Activated T-cell treated with anti-CD3 and anti-CD28 coated beads, Interleukin-2, amount 50 U/mL, for 48 hours (primary cell): ENCODE measurements around the gene RNH1.

Source experiments
- DNase-seq, 2 experiments: peaks; one replicate each; pipeline ENCODE4 v3.0.0-alpha.2; 2020

Gene RNH1

DNA sequence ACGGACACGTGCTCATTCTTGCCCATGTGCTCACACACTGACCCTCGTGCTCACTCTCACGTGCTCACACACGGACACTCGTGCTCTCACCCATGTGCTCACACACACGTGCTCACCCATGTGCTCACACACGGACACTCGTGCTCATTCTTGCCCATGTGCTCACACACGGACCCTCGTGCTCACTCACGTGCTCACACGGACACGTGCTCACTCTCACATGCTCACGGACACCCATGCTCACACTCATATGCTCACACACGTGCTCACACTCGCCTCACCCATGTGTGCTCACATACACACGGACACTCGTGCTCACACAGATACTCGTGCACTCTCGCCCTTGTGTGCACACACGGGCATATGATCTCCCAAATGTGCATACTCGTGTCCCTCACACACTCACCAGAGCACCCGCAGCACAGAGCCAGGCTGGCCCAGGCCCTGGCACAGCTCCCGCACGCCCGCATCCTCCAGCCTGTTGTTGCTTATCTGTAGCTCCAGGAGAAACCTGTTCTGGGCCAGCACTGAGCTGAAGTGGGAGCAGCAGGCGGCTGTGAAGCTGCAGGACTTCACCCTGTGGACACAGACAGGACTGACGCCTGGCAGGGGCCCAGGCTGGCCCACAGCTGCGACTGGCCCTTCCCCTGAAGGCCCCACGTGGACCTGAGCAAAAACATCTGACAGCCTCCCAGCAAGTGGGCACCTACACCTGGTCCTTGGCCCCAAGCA, 9.3 kb downstream of the RNH1 start:
- no peak for DNase-seq

DNA sequence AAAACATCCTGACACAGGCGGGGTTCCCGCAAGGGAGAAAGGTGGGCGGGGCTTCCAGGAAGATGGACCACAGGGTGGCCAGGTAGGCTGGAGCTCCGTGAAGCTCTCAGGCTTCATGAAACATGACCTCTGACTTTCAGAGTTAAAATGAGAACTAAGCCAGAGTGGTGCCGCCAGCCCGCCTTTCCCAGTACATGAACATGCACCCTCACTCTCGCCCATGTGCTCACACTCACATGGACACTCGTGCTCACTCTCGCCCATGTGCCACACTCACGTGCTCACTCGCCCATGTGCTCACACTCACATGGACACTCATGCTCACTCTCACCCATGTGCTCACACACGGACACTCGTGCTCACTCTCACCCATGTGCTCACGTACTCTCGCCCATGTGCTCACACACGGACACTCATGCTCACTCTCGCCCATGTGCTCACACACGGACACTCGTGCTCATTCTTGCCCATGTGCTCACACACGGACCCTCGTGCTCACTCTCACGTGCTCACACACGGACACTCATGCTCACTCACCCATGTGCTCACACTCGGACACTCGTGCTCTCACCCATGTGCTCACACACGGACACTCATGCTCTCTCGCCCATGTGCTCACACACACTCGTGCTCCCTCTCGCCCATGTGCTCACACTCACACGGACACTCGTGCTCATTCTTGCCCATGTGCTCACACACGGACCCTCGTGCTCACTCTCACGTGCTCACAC, 10.0 kb downstream of the RNH1 start:
- DNase-seq = no peak

DNA sequence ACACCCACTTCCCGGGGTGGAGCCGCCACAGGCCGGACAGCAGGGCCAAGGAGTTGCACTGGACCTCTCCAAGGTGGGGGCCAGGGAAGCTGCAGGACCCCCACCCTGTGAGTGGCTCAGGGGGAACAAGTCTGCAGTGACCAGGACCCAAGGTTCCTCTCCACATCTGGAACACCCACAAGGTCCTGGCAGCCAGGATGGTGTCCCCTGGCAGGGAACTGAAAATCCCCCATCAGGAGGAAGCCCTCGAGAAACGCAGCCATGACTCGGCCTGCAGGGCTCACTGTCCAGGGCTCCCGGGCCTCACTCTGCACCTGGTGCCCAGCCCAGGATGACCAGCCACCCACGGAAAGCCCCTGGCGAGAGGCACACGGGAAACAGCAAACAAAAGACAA, 11.5 kb downstream of the RNH1 start:
- DNase-seq = no peak

DNA sequence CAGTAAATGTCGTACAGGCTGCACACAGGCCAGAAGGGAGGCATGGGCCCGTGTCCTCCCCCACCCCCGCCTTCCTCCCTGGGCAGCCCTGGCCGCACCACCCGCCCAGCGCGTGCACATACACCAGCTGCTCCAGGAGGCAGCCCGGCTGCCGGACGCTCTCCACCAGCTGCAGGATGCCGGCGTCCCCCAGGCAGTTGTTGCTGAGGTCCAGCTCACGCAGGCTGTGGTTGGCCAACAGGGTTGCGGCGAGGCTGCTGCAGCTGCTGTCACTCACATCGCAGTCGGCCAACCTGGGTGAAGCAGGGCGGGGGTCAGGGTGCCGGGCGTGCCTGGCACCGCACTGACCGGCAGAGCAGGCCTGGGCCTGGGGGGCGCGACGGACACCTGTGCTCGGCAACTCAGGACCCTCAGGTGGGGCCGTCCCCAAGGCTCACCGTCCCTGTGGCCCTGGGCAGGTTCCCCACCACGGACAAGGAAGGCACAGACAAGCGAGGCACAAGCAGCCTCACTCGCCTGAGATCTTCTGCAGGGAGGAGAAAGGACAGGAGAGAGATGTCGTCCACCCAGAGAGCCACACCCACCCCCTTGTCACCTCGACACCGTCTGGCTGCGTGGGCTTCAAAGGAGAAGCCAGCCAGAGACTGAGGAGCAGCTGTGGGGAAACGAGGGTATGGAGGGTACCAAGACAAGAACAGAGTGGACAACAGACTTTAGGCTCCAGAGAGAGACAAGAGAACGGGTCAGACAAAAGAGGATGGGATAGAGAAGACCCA, 12.1 kb downstream of the RNH1 start:
- no peak for DNase-seq

DNA sequence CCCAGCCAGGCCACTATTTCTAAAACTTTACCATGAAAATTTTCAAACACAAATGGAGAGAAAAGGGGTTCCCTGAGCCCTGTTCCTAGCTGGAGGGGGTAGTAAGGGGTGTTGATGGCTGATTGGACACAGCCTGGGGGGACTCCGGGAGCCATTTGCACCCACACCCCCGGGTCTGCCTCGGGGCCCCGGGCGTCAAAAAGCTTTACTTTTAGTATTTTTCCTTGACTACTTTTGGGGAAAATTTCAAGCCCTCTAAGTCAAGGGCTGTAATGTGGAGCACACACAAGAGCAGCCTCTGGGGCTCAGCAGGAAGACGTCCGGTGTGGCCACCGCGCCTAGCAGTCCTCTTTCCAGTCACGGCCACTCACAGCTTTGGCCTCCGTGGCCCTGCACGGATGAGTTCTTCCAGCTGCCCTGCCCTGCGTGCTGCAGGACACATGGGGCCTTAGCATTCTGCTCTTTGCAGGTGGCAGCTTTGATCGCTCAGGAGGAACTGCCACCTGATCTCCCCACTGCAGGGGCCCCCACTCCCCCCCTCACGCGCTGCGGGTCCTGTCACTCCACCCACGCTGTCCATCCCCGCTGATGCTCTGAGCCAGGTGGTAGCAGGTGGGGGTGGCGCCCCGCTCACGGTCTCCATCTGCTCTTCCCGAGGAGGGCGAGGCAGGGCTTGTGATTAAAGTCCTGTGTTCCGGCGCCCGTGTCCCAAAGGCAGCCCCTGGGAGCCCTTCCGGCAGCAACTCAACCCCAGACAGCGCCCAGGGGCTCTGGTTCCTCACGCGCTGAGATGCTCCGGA, 14.4 kb downstream of the RNH1 start:
- DNase-seq = no peak

DNA sequence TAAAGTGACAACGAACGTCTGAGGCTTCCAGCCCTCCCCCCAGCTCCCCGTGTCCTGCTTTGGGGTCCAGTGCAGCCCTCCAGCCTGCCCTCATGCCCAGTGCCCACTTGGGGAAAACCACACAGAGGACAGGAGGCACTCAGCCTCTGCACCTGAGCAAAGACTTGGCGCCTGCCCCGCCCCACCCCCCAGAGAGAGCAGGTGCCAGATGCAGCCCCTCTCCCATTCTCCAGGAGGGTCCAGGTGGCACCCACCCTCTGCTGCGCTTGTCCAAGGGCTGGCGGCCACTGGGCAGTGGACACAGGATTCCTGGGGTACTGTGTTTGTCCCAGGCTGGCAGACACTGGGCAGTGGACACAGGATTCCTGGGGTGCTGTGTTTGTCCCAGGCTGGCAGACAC, 15.7 kb downstream of the RNH1 start:
- no peak for DNase-seq

DNA sequence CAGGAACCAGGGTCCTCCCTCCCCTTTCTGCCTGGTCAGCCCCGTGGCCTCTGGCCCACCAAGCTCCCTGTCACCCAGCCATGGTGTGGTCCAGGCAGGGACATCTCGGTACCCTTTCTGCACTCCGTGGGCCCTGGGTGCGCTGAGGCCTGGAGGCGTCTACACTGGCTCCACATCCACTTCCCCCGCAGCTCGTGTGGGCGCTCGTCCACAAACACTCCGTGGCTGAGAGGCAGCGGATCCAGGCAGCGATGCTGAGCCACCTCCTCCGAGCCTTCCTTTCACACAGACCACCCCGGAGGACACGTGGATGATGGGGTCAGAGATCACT, 16.1 kb downstream of the RNH1 start:
- no peak for DNase-seq

DNA sequence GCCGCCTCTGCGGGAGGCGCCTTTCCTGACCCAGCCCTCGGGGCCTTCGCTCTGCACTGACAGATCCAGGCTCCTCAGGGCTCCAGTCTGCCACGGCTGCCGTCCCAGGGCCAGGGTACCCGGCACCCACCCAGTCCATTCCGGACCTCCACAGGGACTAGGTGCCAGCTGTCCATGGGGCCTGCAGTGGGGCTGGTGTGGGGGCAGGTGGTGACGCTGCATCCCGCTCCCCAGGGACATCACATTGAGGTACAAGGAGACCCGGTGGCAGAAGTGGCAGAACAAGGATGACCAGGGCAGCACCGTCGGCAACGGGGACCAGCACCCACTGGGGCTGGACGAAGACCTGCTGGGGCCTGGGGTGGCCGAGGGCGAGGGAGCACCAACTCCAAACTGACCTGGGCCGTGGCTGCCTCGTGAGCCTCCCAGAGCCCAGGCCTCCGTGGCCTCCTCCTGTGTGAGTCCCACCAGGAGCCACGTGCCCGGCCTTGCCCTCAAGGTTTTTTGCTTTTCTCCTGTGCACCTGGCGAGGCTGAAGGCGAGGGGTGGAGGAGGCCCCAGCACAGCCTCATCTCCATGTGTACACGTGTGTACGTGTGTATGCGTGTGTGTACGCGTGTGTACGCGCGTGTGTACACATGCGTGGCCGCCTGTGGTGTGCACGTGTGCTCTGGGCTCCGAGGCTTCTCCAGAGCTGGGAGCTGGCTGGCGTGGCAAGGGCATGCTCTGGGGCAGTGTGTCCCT, 16.7 kb downstream of the RNH1 start:
- DNase-seq = no peak

DNA sequence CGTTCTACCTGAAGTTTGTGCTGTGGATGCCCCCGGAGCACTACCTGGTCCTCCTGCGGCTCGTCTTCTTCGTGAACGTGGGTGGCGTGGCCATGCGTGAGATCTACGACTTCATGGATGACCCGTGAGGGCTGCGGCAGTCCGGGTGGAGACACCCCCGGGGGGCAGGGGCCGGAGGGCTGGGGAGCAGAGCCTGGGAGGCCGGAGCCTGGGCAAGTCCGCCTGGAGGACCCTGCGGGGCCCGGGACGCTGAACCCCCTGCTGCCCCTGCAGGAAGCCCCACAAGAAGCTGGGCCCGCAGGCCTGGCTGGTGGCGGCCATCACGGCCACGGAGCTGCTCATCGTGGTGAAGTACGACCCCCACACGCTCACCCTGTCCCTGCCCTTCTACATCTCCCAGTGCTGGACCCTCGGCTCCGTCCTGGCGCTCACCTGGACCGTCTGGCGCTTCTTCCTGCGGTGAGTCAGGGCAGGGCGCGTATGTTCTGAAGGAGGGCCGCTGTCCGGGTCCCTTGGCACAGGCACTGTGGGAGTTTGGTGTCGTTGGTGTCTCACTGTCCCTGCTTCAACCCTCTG, 17.3 kb downstream of the RNH1 start:
- DNase-seq = no peak

DNA sequence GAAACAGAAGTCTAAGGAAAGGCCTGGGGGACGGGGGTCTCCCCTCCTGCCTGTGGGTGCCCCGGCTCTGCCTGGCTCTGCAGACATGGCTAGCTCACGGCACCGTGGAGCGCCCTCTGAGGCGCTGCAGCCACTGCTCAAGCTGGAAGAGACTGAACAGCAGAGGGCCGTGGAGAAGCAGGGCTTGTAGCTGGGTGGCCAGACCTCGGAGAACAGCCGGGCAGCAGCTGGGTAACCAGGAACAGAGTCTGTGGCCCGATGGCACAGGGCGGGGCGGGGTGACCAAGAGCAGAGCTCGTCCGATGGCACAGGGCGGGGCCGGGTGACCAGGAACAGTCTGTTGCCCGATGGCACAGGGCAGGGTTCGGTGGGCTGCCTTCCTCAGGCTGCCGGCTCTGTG, 18.1 kb downstream of the RNH1 start:
- no peak for DNase-seq

DNA sequence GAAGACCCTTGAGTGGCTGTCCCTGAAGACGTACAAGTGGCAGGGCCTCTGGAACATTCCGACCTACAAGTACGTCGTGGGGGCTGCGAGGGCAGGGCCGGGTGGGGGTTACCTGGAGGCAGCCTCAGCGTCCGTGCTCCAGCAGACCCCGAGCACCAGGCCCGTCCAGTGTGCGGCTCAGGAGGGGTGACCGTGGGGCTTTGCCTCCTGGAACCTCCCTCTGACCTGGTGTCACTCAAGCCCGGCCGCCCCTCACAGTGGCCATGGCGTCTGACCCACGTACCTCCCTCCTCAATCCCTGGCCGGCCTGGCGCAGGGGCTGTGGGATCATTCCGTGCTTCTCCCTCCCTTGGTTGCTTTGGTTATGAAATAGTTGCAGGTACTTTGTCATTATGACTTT, 18.5 kb downstream of the RNH1 start:
- no peak for DNase-seq

DNA sequence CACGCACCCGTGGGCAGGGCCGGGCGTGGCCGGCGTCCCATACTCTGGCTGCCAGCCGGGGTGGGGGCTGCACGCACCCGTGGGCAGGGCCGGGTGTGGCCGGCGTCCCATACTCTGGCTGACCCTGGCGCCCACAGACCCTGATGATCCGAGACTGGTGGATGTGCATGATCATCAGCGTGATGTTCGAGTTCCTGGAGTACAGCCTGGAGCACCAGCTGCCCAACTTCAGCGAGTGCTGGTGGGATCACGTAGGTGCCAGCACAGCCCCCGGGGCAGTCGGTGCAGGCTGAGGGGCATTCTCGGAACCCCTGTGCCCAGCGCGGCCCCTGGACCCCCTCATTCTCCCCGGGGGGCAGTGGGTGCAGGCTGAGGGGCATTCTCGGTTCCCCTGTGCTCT, 19.0 kb downstream of the RNH1 start:
- DNase-seq = no peak

DNA sequence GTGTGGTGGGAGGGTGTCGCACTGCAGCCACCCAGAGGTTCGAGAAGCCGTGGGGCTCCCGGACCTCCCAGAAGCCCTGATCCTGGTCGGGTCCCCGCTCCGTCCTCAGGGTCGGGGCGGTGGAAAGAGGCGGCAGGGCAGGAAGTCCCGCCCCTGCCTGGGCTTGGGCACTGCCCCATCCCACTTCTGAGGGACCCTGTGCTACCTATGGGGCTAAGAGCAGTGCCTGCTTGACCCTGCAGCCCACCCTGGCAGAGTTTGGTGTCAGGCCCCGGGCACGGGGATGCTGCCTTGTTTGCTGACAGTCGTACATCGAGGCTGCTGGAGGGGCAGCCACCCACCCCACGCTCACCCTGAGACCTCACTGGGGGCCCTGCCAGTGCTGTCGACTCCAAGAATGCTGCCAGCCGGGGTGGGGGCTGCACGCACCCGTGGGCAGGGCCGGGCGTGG, 19.4 kb downstream of the RNH1 start:
- DNase-seq = no peak

DNA sequence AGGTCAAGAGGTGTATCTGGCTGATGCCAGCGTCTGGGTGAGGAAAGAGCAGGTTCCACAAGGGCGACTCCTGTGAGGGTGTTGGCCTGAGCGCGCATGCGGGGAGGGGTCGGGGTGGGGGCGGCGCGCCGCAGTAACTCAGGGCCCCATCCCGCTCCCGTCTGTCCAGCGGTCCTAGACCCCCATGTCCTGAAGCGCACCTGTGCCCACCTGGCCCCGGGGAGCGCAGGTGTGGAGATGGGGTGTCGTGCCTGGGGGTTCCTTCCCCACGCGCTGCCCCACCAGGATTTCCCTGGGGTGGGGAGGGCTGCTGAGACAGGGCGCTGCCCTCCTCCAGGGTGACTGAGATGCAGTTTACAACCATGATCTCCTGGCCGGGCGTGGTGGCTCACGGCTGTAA, 20.9 kb downstream of the RNH1 start:
- no peak for DNase-seq

DNA sequence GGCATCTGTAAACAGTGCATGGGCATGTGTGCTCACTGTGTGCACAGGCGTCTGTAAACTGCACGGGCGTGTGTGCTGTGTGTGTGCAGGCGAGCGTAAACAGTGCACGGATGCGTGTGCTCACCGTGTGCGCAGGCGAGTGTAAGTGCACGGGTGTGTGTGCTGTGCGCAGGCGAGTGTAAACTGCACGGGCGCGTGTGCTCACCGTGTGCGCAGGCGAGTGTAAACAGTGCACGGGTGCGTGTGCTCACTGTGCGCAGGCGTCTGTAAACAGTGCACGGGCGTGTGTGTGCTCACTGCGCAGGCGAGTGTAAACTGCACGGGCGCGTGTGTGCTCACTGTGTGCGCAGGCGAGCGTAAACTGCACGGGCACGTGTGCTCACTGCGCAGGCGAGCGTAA, 22.4 kb downstream of the RNH1 start:
- no peak for DNase-seq

DNA sequence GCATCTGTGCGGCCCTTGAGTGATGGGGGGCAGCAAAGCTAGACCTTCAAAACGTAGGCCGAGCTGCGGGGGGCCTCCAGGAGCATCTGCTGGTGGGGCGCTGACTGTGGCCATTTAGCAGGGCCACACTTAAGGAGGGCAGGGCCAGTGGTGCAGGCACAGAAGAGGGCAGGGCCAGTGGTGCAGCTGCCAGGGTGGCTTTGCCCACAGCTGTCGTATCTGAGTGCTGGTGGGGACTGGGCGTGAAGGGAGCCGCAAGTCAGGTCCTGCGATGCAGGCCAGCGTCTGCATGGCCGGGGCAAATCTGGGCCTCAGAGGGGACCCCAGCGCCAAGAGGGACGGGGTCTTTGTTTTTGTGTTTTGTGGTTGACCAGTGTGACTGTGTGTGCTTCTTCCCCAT, 27.7 kb downstream of the RNH1 start:
- no peak for DNase-seq

DNA sequence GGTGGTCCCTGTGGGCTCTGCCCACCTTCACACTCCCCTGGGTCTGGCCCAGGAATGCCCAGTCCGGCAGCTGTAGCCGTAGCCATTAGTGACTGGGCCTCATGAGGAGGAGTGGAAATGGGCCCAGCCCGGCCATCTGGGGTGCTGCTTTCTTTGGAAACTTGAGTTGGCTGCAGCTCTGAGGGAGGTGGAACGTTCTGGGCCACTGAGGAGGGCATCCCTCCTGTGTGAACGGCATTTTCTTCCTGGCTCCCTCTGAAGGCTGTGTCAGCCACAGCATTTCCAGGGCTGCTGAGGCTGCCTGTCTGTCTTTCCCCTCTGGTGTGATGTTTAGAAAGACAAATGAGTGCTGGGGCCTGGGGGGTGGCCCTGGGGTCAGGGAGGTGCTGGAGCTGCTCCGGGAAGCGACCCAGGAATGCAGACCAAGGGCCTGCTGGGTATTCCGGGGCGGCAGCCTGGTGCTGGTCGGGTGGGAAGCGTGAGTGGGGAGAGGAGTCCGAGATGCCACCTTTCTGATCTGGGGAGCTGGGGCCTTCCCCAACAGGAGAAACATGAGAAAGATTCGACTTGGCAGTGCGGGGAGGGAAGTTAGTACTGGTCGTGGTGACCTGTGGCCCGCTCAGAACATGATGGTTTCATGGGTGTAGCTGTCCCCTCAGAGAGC, 29.9 kb downstream of the RNH1 start:
- DNase-seq = no peak

DNA sequence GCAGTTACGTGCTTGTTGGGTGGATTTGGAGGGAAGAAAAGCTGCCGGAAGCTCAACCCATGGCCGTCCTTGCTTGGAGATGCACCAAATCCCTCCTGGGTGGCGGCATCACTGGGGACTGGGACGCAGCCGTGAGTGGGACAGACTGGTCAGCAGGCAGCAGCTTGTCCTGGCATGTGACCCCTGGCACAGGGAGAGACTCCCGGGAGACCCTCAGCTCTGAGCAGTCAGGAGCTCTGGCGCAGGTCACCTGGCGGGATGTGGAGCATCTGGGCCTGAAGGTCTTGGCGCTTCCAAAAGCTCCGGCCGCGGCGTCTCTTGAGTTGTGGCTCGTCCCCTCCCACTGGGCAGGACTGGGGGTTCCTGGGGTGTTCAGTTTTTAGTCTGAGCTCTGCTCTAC, 30.6 kb downstream of the RNH1 start:
- no peak for DNase-seq

DNA sequence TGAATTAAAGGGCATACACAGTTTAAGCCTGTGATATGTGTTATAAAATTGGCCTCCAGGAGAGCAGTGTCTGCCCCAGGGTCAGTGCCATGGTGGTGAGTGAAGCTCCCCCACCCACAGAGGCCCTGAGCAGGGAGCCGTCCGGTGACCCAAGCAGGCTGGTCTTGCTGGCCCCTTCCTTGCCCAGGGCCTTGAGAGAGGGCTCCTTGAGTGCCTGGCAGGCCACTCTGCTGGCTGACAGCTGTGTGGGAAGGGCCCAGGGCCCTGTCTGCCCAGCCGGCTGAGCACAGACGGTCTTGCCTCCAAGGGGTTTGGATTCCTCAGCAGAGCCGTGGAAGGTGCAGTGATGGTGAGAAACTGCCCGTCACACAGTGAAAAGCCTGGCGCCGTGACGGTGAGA, 31.1 kb downstream of the RNH1 start:
- DNase-seq = no peak

DNA sequence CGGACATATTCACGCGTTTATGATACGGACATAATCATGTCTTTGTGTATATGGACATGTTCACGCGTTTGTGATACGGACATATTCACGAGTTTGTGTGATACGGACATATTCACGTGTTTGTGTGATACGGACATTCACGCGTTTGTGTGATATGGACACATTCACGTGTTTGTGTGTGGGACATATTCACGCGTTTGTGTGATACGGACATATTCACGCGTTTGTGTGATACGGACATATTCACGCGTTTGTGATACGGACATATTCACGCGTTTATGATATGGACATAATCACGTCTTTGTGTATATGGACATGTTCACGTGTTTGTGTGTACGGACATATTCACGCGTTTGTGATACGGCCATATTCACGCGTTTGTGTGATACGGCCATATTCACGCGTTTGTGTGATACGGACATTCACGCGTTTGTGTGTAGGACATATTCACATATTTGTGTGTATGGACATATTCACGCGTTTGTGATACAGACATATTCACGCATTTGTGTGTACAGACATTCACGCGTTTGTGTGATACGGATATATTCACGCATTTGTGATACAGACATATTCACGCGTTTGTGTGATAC, 32.0 kb downstream of the RNH1 start:
- DNase-seq = no peak
